ENCODE measurements around the gene RPS18.

GRCh38 chr6:33313105-33313708 is 41.3 kb downstream of the RPS18 start:
- no peak for TF ChIP-seq TAF1 (IDR thresholded peaks at IDR 0.05; ENCODE audit: borderline replicate concordance, low read depth, low read length)
- no peak for TF ChIP-seq CTCF (IDR thresholded peaks at IDR 0.05)
- TF ChIP-seq POLR2AphosphoS5 (IDR thresholded peaks at IDR 0.05; ENCODE audit: low read depth, low read length), result no peak
- no peak for TF ChIP-seq NFIC (IDR thresholded peaks at IDR 0.05; ENCODE audit: borderline replicate concordance)
- TF ChIP-seq, protein P1, sequence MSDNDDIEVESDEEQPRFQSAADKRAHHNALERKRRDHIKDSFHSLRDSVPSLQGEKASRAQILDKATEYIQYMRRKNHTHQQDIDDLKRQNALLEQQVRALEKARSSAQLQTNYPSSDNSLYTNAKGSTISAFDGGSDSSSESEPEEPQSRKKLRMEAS (IDR thresholded peaks at IDR 0.05; ENCODE audit: low read depth), result 0 out of 2 replicates have a peak, but pooled peaks have one; percentile 15
- no peak for TF ChIP-seq RCOR1 (IDR thresholded peaks at IDR 0.05; ENCODE audit: low read length)
- TF ChIP-seq JUND (IDR thresholded peaks at IDR 0.05), result no peak
- TF ChIP-seq, protein P2, sequence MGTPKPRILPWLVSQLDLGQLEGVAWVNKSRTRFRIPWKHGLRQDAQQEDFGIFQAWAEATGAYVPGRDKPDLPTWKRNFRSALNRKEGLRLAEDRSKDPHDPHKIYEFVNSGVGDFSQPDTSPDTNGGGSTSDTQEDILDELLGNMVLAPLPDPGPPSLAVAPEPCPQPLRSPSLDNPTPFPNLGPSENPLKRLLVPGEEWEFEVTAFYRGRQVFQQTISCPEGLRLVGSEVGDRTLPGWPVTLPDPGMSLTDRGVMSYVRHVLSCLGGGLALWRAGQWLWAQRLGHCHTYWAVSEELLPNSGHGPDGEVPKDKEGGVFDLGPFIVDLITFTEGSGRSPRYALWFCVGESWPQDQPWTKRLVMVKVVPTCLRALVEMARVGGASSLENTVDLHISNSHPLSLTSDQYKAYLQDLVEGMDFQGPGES (IDR thresholded peaks at IDR 0.05; ENCODE audit: low read depth, low read length), result no peak
- TF ChIP-seq PBX3 (IDR thresholded peaks at IDR 0.05), result no peak
- no peak for TF ChIP-seq YY1 (IDR thresholded peaks at IDR 0.05; ENCODE audit: low read depth)
- TF ChIP-seq NRF1 (IDR thresholded peaks at IDR 0.05; ENCODE audit: low read depth, low read length), result no peak
- no peak for TF ChIP-seq FOXM1 (IDR thresholded peaks at IDR 0.05; ENCODE audit: low read depth)
